ENCODE data around the gene FER1L5.

Gene FER1L5

DNA sequence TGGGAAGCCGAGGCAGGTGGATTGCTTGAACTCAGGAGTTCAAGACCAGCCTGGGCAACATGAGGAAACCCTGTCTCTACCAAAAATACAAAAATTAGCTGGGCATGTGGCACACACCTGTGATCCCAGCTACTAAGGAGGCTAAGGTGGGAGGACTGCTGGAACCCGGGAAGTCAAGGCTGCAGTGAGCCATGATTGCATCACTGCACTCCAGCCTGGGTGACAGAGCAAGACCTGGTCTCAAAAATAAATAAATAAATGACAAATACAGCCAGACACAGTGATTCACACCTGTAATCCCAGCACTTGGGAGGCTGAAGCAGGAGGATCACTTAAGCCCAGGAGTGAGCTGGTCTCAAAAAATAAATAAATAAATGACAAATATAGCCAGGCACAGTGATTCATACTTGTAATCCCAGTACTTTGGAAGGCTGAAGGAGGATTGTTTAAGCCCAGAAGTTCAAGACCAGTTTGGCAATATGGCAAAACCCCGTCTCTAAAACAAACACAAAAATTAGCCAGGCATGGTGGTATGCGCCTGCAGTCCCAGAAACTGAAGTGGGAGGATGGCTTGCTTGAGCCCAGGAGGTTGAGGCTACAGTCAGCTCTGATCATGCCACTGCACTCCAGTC is 10.6 kb upstream of the FER1L5 start:
- TF ChIP-seq SUZ12 (IDR thresholded peaks at IDR 0.05) (no peak), CTBP1 (IDR thresholded peaks at IDR 0.05; ENCODE audit: borderline replicate concordance) (no peak), ZNF384 (IDR thresholded peaks at IDR 0.05) (no peak), HDGF (IDR thresholded peaks at IDR 0.05; ENCODE audit: borderline replicate concordance) (no peak), TARDBP (IDR thresholded peaks at IDR 0.05) (no peak)
- ChIA-PET CTCF (interaction anchor here (0.6 kb wide), 1 partner anchor 42 kb away, joined by 4 read pairs; no protein-coding TSS in a partner anchor), POLR2A (no interaction called here)
- no peak for DNase-seq (ENCODE audit: extremely low spot score)

DNA sequence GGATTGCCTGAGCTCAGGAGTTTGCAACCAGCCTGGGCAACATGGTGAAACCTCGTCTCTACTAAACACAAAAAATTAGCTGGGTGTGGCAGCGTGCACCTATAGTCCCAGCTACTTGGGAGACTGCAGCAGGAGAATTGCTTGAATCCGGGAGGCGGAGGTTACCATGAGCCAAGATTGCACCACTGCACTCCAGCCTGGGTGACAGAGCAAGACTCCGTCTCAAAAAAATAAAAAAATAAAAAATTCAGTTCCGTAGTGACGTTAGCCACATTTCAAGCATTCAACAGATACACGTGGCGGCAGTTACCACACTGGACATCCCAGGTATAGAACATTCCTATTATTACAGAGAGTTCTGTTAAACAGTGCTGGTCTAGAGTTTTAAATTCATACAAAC is 8.9 kb upstream of the FER1L5 start:
- ChIA-PET CTCF (no interaction called here), POLR2A (no interaction called here)
- TF ChIP-seq LEF1 (IDR thresholded peaks at IDR 0.05; ENCODE audit: borderline replicate concordance) (no peak), HDGF (IDR thresholded peaks at IDR 0.05; ENCODE audit: borderline replicate concordance) (no peak), TARDBP (IDR thresholded peaks at IDR 0.05) (no peak), FOXM1 (IDR thresholded peaks at IDR 0.05; ENCODE audit: borderline replicate concordance) (no peak), FOXA1 (IDR thresholded peaks at IDR 0.05) (no peak), NFRKB (IDR thresholded peaks at IDR 0.05) (no peak), ZNF384 (IDR thresholded peaks at IDR 0.05) (no peak)
- TF ChIP-seq, protein P1, sequence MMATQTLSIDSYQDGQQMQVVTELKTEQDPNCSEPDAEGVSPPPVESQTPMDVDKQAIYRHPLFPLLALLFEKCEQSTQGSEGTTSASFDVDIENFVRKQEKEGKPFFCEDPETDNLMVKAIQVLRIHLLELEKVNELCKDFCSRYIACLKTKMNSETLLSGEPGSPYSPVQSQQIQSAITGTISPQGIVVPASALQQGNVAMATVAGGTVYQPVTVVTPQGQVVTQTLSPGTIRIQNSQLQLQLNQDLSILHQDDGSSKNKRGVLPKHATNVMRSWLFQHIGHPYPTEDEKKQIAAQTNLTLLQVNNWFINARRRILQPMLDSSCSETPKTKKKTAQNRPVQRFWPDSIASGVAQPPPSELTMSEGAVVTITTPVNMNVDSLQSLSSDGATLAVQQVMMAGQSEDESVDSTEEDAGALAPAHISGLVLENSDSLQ (IDR thresholded peaks at IDR 0.05), result no peak
- DNase-seq (ENCODE audit: extremely low spot score), result no peak

DNA sequence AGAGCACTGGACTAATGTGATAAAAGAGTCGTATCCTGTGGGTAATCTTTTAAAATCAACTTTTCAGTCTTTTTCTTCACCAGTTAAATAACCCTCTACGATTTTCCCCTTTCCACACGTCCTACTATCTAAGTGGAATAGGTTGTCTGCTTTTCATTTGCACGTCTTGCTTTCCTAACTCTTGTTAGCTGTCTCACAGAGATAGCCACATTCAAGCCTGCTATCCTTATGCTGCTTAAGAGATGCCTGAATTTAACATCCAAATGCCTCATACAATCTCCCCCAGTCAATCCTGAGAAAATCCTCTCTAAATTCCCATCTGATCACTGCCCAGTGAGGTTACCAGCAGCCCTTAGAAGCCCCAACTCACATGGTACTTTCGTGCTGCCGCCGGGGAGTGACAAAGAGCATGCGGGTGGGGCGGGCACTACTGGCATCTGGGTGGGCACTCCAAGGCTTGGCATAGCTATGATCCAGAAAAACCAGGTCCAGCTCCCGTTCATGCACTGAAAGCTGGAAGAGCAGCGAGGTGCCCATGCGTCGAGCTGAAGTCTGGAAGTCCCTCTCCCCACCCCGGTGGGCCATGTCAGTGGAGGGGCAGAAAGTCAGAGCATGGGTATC is 5.9 kb upstream of the FER1L5 start:
- ChIA-PET POLR2A (interaction anchor here (0.6 to 2.4 kb wide), 7 partner anchors 10 to 184 kb away, joined by 3 to 23 read pairs (median 4); partner anchors contain the start of genes CNNM3 and CNNM4), CTCF (no interaction called here)

DNA sequence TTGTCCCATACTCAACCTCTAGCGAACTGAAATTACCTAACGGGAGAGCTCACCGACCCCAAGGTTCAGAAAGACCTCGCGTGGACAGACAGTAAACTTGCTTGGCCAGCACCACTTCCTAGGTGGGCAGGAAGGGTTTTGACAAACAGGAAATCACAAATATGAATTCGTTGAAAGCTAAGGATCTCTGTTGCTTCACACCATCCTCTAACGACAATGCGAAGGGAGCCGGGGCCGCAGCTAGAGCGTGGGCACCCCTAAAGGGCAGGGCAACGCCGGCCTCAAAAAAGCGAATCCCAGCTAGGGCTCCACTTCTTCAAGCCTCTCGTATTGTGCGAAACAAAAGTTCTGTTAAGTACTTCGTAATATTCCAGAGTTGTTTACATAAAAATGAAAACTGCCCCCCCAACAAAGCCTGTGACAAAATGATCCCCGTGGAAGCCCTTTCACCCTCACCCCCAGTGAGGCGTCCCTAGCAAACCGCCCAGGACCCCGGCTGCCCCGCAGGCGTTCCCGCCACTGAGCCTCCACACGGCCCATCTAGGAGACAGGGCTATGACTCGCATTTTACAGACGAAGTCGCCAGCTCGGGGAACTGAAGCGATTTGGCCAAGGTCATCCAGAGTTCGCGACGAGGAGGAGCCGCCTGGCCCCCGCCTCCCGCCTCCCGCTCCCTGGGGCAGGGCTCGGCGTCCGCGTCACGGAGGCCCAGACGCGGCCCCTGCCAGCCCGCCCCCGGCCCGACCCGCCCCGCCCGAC is 5.0 kb upstream of the FER1L5 start:
- POLR2A ChIA-PET, result interaction anchor here (0.6 to 2.4 kb wide), 21 partner anchors 10 to 191 kb away, joined by 3 to 23 read pairs (median 3); partner anchors contain the start of genes CNNM3 and CNNM4
- peak; percentile 83 for DNase-seq (ENCODE audit: extremely low spot score)
- CTCF ChIA-PET, result interaction anchor here (0.8 to 1.8 kb wide), 2 partner anchors 9 to 126 kb away, joined by 3 to 4 read pairs; no protein-coding TSS in a partner anchor
- TF ChIP-seq SUZ12 (IDR thresholded peaks at IDR 0.05) (no peak), FOXK2 (IDR thresholded peaks at IDR 0.05) (no peak), FOXA1 (IDR thresholded peaks at IDR 0.05) (no peak), BHLHE40 (IDR thresholded peaks at IDR 0.05; ENCODE audit: borderline replicate concordance) (no peak), SP1 (IDR thresholded peaks at IDR 0.05) (no peak), ARNT (IDR thresholded peaks at IDR 0.05) (no peak), HDGF (IDR thresholded peaks at IDR 0.05; ENCODE audit: borderline replicate concordance) (no peak), FOXM1 (IDR thresholded peaks at IDR 0.05; ENCODE audit: borderline replicate concordance) (no peak), ELF4 (IDR thresholded peaks at IDR 0.05) (no peak), LEF1 (IDR thresholded peaks at IDR 0.05; ENCODE audit: borderline replicate concordance) (no peak), L3MBTL2 (conservative IDR thresholded peaks at IDR 0.05) (no peak), NFRKB (IDR thresholded peaks at IDR 0.05) (no peak), CTBP1 (IDR thresholded peaks at IDR 0.05; ENCODE audit: borderline replicate concordance) (no peak), TARDBP (IDR thresholded peaks at IDR 0.05) (no peak), ZNF384 (IDR thresholded peaks at IDR 0.05) (no peak)
- TF ChIP-seq, protein P1 (IDR thresholded peaks at IDR 0.05), result no peak

More for the DNA sequence above, 5.9 kb upstream of the FER1L5 start:
- TF ChIP-seq FOXK2 (IDR thresholded peaks at IDR 0.05) (no peak), HDGF (IDR thresholded peaks at IDR 0.05; ENCODE audit: borderline replicate concordance) (no peak), TARDBP (IDR thresholded peaks at IDR 0.05) (no peak), ARNT (IDR thresholded peaks at IDR 0.05) (no peak), ELF4 (IDR thresholded peaks at IDR 0.05) (no peak), NFRKB (IDR thresholded peaks at IDR 0.05) (no peak), FOXM1 (IDR thresholded peaks at IDR 0.05; ENCODE audit: borderline replicate concordance) (no peak), ZNF384 (IDR thresholded peaks at IDR 0.05) (no peak), BHLHE40 (IDR thresholded peaks at IDR 0.05; ENCODE audit: borderline replicate concordance) (no peak), CTBP1 (IDR thresholded peaks at IDR 0.05; ENCODE audit: borderline replicate concordance) (no peak), LEF1 (IDR thresholded peaks at IDR 0.05; ENCODE audit: borderline replicate concordance) (no peak), SUZ12 (IDR thresholded peaks at IDR 0.05) (no peak), L3MBTL2 (conservative IDR thresholded peaks at IDR 0.05) (no peak), SP1 (IDR thresholded peaks at IDR 0.05) (no peak), FOXA1 (IDR thresholded peaks at IDR 0.05) (no peak)
- TF ChIP-seq, protein P1 (IDR thresholded peaks at IDR 0.05), result no peak
- DNase-seq (ENCODE audit: extremely low spot score), result no peak

Data from HEK293T (cell line).